Endothelial cell of hepatic sinusoid (primary cell): Measurements from ENCODE around the gene SPHK1.

ENCODE experiments used
- in situ Hi-C: cut with HindIII; loops from 2 replicates; pipeline ENCODE4 v1.10.0; 2017; ENCODE audit warnings: low sequenced_read_pairs

The SPHK1 gene

GRCh38 chr17:76360461-76360860, 23.9 kb upstream of the SPHK1 start:
- in situ Hi-C loops = no loop called here

GRCh38 chr17:76363107-76363842, 21.1 kb upstream of the SPHK1 start:
- in situ Hi-C loops = no loop called here

- in situ Hi-C loops = no loop called here
Observed at GRCh38 chr17:76365256-76365903, 19.0 kb upstream of the SPHK1 start.

GRCh38 chr17:76366247-76366646, 18.2 kb upstream of the SPHK1 start:
- in situ Hi-C loops = no loop called here

- in situ Hi-C loops = no loop called here
Observed at GRCh38 chr17:76367642-76368041, 16.8 kb upstream of the SPHK1 start.

GRCh38 chr17:76368545-76368944, 15.9 kb upstream of the SPHK1 start:
- in situ Hi-C loops = no loop called here

GRCh38 chr17:76369379-76369778, 15.0 kb upstream of the SPHK1 start:
- in situ Hi-C loops = no loop called here

- in situ Hi-C loops = no loop called here
Observed at GRCh38 chr17:76369804-76370203, 14.6 kb upstream of the SPHK1 start.

- in situ Hi-C loops = no loop called here
Observed at GRCh38 chr17:76370261-76370993, 14.0 kb upstream of the SPHK1 start.

- in situ Hi-C loops = no loop called here
Observed at GRCh38 chr17:76371656-76372628, 12.5 kb upstream of the SPHK1 start.

GRCh38 chr17:76376318-76377133, 7.9 kb upstream of the SPHK1 start:
- in situ Hi-C loops = no loop called here

- in situ Hi-C loops = no loop called here
Observed at GRCh38 chr17:76378548-76379274, 5.7 kb upstream of the SPHK1 start.

- in situ Hi-C loops = no loop called here
Observed at GRCh38 chr17:76379275-76379641, 5.2 kb upstream of the SPHK1 start.

- in situ Hi-C loops = no loop called here
Observed at GRCh38 chr17:76379646-76380376, 4.6 kb upstream of the SPHK1 start.

- in situ Hi-C loops = no loop called here
Observed at GRCh38 chr17:76381633-76382350, 2.6 kb upstream of the SPHK1 start.

GRCh38 chr17:76382351-76382802, 2.0 kb upstream of the SPHK1 start:
- in situ Hi-C loops = no loop called here

GRCh38 chr17:76382803-76383545, 1.4 kb upstream of the SPHK1 start:
- in situ Hi-C loops = no loop called here
